ENCODE data around the gene CPNE2. TPM values are rescaled to one million over a fixed set of nuclear protein-coding genes. Genes with fewer than 3 reads are reported as not detected.
"Not testable (repeated sequence)": the region's sequence is repeated elsewhere in the genome, so short reads cannot be mapped to it uniquely, and the experiment has no call there.

CPNE2 gene
- 10 to 100 TPM; 26.7 to 28.4 TPM for total RNA-seq
- long read RNA-seq, donor 1, transcript CPNE2-201 (16 exons, 2,645 nt) = major isoform, 8 of 19 reads
- long read RNA-seq, donor 1, partial matches to known transcripts = 6 of 19 reads
- long read RNA-seq, donor 1, other reads (novel, unspliced or antisense) = 2 of 19 reads
- long read RNA-seq, donor 2, partial matches to known transcripts = 3 of 3 reads
- long read RNA-seq, donor 2, other reads (novel, unspliced or antisense) = 0 of 3 reads

DNA sequence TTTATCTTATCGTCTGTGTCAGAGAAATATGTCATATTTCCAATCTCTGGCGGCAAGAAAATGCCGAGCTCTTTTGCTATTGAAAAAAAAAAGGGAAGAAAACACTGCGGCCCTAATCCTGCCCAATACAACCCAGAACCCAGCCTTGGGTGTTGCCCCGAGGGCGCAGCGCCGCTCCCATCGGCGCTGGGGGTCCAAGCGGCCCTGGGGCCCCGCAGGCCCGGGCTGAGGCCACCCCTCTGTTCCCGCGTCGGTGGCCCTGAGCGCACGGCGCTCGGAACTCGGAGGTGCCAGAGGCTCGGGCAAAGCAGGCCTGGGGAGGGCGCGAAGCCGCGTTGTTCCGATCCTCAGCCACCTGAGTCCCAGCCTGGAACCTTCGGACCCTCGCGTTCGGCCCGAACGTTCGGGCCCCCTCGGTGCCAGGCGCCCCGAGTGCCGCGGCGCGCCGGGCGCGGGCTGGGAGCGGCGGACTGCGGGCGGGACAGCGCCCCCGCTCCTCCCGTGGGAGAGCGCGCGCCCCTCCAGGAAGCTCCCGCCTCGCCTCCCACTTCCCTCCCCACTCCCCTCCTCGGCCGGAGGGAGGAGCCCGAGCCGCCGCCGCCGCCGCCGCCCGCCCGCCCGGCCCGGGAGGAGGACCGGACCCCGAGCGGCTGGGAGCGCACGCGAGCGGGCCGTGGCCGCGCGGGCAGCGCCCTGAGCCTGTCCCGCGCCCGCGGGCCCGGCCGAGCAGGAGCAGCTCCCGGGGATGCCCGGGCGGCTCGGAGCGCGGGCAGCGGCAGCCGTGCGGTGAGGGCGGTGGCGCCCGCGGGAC is at the start of gene CPNE2:
TSS of gene CPNE2 (plus strand) at position 609 of the 811 bp plus-strand sequence. CDS start 18,160 bp downstream, outside the sequence.
- DNase-seq (ENCODE audit: low spot score) = no peak
- intact Hi-C loops (cut with DNase I) = loop anchor here in 1 of 2 donors (10.0 kb wide), 1 partner anchor 63 kb away; no protein-coding TSS in a partner anchor

DNA sequence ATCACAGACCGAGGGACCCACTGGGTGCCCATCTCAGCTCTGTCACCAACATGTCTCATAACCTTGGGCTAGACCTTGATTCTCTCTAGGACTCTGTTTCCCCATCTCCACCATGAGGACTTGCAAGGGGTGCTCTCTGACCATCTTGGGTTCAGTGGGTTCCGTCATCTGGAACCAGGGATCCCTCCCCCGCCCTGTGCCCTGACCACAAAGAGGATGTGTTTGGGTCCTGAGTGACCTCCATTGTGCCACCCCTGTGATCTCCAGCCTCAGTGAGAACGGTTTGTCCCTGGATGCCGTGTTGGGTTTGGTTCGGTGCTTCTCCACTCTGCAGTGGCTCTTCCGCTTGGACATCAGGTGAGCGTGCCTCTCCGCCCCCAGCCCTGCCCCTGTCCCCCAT is 49.1 kb upstream of the CPNE2 start:
- DNase-seq (ENCODE audit: low spot score) = no peak
- intact Hi-C loops (cut with DNase I) = no loop called here

- no peak for DNase-seq (ENCODE audit: low spot score)
- intact Hi-C loops (cut with DNase I) = loop anchor here in 1 of 2 donors (5.0 kb wide), 2 partner anchors 83 to 178 kb away; partner anchors contain the start of genes CETP and SLC12A3
Observed at GRCh38 chr16:57044931-57045693, 47.3 kb upstream of the CPNE2 start.

GRCh38 chr16:57045694-57046381 is 46.5 kb upstream of the CPNE2 start:
- peak; percentile 92 for DNase-seq (ENCODE audit: low spot score)
- intact Hi-C loops (cut with DNase I) = loop anchor here (1.0 to 5.0 kb wide), 3 partner anchors 43 to 179 kb away; partner anchors contain the start of genes CETP (in 1 of the 2) and SLC12A3 (in 1 of the 2)

DNA sequence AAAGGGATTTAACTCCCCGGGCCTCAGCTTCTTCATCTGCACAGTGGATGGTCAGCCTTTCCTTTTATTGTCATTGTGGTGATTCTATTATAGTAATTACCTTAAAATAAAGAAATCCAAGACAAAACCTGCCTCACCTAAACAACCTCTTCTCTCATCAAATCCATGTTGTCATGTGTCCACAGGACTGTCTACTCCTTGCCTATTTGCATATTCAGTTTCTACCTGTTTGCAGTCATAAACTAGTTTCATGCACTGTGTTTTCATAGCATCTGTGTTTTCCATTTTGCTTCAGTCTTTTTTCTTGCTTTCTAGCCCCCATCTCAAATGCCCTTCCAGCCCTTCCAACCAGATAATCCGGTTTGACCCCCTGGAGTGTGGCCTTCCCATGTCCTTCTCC is 44.3 kb upstream of the CPNE2 start:
- no peak for DNase-seq (ENCODE audit: low spot score)
- intact Hi-C loops (cut with DNase I) = loop anchor here in 1 of 2 donors (5.0 kb wide), 2 partner anchors 86 to 181 kb away; partner anchors contain the start of genes CETP and SLC12A3

DNA sequence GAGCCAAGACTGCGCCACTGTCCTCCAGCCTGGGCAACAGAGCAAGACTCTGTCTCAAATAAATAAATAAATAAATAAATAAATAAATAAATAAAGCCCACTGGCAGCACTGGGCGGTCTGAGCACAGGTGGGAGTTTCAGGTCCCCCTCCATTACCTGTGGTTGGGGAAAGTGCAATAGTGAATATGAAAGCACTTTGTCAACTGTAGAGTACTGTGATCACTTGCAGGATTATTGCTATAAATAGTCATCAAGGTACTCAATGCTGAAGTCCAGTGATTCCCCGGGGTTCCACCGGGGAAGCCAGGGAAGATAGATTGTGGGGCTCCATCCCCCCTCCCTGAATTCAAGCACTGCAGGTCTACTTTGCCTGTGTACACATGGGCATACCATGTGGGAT is 42.7 kb upstream of the CPNE2 start:
- intact Hi-C loops (cut with DNase I) = loop anchor here in 1 of 2 donors (5.0 kb wide), 2 partner anchors 87 to 182 kb away; partner anchors contain the start of genes CETP and SLC12A3
- peak; percentile 32 for DNase-seq (ENCODE audit: low spot score)

GRCh38 chr16:57051696-57052228 is 40.6 kb upstream of the CPNE2 start:
- intact Hi-C loops (cut with DNase I) = no loop called here
- no peak for DNase-seq (ENCODE audit: low spot score)

DNA sequence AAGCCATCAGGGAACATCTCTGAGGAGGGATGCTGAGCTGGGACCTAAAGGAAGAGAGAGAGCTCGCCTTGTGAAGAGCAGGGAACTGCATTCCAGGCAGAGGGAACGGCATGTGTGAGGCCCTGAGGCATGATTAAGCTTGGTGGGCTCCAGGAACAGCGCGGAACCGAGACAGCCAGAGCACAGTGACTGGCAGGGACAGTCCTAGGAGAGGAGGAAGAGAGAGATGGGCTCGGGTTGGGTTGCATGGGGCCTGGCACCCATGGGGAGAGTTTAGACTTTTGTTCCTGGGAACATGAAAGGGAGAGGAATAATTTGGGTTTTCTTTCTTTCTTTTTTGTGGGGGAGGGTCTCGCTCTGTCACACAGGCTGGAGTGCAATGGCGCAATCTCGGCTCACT is 39.2 kb upstream of the CPNE2 start:
- peak; percentile 58 for DNase-seq (ENCODE audit: low spot score)
- intact Hi-C loops (cut with DNase I) = no loop called here

- intact Hi-C loops (cut with DNase I) = no loop called here
- no peak for DNase-seq (ENCODE audit: low spot score)
Observed at GRCh38 chr16:57054338-57054737, 38.0 kb upstream of the CPNE2 start.

GRCh38 chr16:57054771-57055170 is 37.6 kb upstream of the CPNE2 start:
- intact Hi-C loops (cut with DNase I) = no loop called here
- DNase-seq (ENCODE audit: low spot score) = no peak

DNA sequence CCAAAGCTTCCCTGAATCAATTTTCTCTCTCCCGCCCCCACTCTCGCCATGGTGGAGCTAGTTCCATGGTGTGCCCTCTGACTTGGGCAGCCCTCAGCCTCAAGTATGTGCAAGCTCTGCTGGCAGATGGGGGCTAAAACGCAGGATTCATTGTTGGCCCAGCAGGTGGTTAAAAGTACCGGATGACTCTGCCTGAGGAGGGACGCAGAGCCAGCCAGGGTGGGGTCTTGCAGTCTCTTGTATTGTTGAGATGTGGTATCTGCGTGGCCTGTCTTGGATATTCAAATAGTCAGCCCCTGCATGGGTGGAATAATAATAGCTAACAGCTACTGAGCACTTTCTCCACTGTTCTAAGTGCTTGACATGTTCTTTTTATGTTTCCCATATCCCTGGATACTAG is 36.7 kb upstream of the CPNE2 start:
- intact Hi-C loops (cut with DNase I) = no loop called here
- DNase-seq (ENCODE audit: low spot score) = no peak

- peak; percentile 71 for DNase-seq (ENCODE audit: low spot score)
- intact Hi-C loops (cut with DNase I) = no loop called here
Observed at GRCh38 chr16:57058291-57058861, 34.0 kb upstream of the CPNE2 start.

- peak; percentile 77 for DNase-seq (ENCODE audit: low spot score)
- intact Hi-C loops (cut with DNase I) = no loop called here
Observed at GRCh38 chr16:57060323-57061083, 31.9 kb upstream of the CPNE2 start.

- peak; percentile 92 for DNase-seq (ENCODE audit: low spot score)
- intact Hi-C loops (cut with DNase I) = no loop called here
Observed at GRCh38 chr16:57061084-57061905, 31.1 kb upstream of the CPNE2 start.

GRCh38 chr16:57062329-57062728 is 30.1 kb upstream of the CPNE2 start:
- intact Hi-C loops (cut with DNase I) = no loop called here
- no peak for DNase-seq (ENCODE audit: low spot score)

DNA sequence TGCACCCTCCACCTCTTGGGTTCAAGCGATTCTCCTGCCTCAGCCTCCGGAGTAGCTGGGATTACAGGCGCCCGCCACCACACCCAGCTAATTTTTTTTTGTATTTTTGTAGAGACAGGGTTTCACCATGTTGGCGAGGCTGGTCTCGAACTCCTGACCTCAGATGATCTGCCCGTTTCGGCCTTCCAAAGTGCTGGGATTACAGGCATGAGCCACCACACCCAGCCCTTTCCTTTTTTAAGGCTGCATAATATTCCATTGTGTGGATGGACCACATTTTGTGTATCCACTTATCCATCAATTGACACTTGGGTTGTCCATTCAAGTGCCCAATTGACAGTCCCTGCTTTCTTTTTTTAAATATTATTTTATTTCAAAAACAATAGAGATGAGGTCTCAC is 29.2 kb upstream of the CPNE2 start:
- intact Hi-C loops (cut with DNase I); DNase-seq (ENCODE audit: low spot score): not testable (repeated sequence)

DNA sequence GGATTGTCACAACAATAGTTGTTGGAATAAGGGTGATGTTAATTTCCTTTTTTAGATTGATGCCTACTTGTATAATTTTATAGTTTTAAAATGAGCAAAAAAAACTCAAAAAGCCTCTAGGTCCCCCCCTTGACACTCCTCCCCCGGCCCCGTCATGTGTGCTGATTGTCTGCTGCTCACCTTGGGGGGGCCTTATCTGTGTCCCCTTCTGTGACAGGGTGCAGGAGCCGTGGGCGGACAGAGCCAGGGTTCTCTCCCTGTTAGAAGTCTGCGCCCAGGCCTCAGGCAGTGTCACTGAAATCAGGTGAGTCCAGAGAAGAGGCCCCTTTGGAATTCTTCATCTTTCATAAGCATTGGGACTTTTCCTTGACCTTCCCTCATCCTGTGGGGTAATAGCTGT is 27.4 kb upstream of the CPNE2 start:
- DNase-seq (ENCODE audit: low spot score) = no peak
- intact Hi-C loops (cut with DNase I) = no loop called here

Data from posterior vena cava (tissue), 2 donors.